Osteoblast (primary cell): ENCODE measurements around the gene TACO1. TPM values are rescaled to one million over a fixed set of nuclear protein-coding genes. Genes with fewer than 3 reads are reported as not detected.

Experiments used
- DNase-seq: peaks from one replicate; pipeline ENCODE4 v3.0.0; 2011; ENCODE audit warnings: low spot score, mixed read lengths; ENCODE audit not compliant: insufficient read length; ENCODE audit errors: missing footprints
- H2AFZ ChIP-seq: 2 replicates; pipeline ENCODE4 v1.6.0; 2011; ENCODE audit warnings: mild to moderate bottlenecking, low read length
- H3K27ac ChIP-seq: 2 replicates; pipeline ENCODE4 v1.5.1; 2011; ENCODE audit warnings: mild to moderate bottlenecking, low read depth, low read length, moderate library complexity
- H3K27me3 ChIP-seq: 2 replicates; pipeline ENCODE4 v1.6.0; 2012; ENCODE audit warnings: mild to moderate bottlenecking, control low read depth, inconsistent platforms, low read length, moderate library complexity; ENCODE audit not compliant: insufficient read depth
- H3K36me3 ChIP-seq: 2 replicates; pipeline ENCODE4 v1.5.1; 2011; ENCODE audit warnings: mild to moderate bottlenecking, low read length, control low read depth, moderate library complexity; ENCODE audit not compliant: insufficient read depth
- H3K4me1 ChIP-seq: 2 replicates; pipeline ENCODE4 v1.5.1; 2011; ENCODE audit warnings: mild to moderate bottlenecking, low read length, control low read depth, moderate library complexity; ENCODE audit not compliant: insufficient read depth
- H3K4me2 ChIP-seq: 2 replicates; pipeline ENCODE4 v1.6.0; 2011; ENCODE audit warnings: mild to moderate bottlenecking, low read length; ENCODE audit not compliant: insufficient read depth
- H3K4me3 ChIP-seq: fragments of 200-600 bp; sonication (generic); 3 replicates; pipeline ENCODE4 v1.5.1; 2012; ENCODE audit warnings: mild to moderate bottlenecking, low read length, inconsistent platforms; ENCODE audit not compliant: insufficient read depth
- H3K79me2 ChIP-seq: 2 replicates; pipeline ENCODE4 v1.6.0; 2012; ENCODE audit warnings: mild to moderate bottlenecking, low read length, control low read depth, inconsistent platforms; ENCODE audit not compliant: insufficient read depth
- H3K9me3 ChIP-seq: 2 replicates; pipeline ENCODE4 v1.5.1; 2011; ENCODE audit warnings: low read depth, low read length, control low read depth
- H4K20me1 ChIP-seq: 2 replicates; pipeline ENCODE4 v1.6.0; 2012; ENCODE audit warnings: mild to moderate bottlenecking, low read length, control low read depth; ENCODE audit not compliant: insufficient read depth
- total RNA-seq: library from RNA; depleted of rRNA; stranded (reverse); fragments of >200 nt; gene quantifications from 2 replicates; pipeline ENCODE4 v1.2.3, GENCODE V29; 2012
- TF ChIP-seq, protein P1 (sequence below): IDR thresholded peaks from 2 replicates; pipeline ENCODE4 v1.5.1; 2011; ENCODE audit warnings: mild to moderate bottlenecking, low read depth, low read length, moderate library complexity; ENCODE audit errors: extremely low read depth

Gene TACO1
- total RNA-seq = 19.7 and 21.0 TPM in 2 replicates

DNA sequence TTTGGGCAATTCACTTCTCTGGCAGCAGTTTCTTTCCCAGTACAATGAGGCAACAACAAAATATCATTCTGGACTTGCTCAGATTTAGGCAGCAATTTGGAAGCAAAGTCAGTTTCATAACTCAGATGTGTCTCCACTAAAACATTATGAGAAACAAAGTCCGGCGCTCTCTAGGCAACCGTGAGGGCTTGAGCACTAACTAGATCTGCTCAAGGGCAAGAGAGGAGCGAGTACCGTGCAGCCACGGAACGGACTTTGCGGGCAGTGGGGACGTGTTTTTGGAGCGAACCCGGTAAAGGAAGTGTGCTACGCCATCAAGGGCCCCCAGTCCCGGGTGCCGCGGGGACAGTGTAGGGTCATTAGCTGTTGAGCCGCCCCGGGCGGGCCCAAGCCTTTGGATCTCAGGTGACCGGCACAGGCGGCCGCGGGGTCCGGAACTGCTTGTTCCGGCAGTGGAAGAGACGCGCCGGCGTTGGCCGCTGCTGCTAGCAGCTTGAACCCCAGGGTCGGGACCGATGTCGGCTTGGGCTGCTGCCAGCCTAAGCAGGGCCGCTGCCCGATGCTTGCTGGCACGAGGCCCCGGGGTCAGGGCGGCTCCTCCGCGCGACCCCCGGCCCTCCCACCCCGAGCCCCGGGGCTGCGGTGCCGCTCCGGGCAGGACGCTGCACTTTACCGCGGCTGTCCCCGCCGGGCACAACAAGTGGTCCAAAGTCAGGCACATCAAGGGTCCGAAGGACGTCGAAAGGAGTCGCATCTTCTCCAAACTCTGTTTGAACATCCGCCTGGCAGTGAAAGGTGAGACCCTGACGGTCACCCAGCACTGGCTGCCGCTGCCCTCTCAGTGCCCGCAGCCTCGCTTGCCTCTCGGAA, at the start of gene TACO1:
Gene TACO1 (plus strand): TSS at position 327 of the 870 bp plus-strand sequence. CDS start 189 bp downstream, at position 516.
- H3K4me3 ChIP-seq = peak within 1 kb of the TSS; percentile 91
- H3K36me3 ChIP-seq = peaks cover 10% of the 10 kb centered on the region
- peaks cover 17% of the 10 kb centered on the region for H3K79me2 ChIP-seq
- TF ChIP-seq, protein P1, sequence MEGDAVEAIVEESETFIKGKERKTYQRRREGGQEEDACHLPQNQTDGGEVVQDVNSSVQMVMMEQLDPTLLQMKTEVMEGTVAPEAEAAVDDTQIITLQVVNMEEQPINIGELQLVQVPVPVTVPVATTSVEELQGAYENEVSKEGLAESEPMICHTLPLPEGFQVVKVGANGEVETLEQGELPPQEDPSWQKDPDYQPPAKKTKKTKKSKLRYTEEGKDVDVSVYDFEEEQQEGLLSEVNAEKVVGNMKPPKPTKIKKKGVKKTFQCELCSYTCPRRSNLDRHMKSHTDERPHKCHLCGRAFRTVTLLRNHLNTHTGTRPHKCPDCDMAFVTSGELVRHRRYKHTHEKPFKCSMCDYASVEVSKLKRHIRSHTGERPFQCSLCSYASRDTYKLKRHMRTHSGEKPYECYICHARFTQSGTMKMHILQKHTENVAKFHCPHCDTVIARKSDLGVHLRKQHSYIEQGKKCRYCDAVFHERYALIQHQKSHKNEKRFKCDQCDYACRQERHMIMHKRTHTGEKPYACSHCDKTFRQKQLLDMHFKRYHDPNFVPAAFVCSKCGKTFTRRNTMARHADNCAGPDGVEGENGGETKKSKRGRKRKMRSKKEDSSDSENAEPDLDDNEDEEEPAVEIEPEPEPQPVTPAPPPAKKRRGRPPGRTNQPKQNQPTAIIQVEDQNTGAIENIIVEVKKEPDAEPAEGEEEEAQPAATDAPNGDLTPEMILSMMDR = no peak
- peak within 1 kb of the TSS; percentile 90 for H2AFZ ChIP-seq
- peak; percentile 93 for DNase-seq
- H4K20me1 ChIP-seq = no peaks in the 10 kb centered on the region
- no peaks in the 10 kb centered on the region for H3K27me3 ChIP-seq
- H3K4me2 ChIP-seq = peak within 1 kb of the TSS; percentile 92
- H3K27ac ChIP-seq = peak within 1 kb of the TSS; percentile 80
- peaks cover 16% of the 10 kb centered on the region for H3K4me1 ChIP-seq
- H3K9me3 ChIP-seq = no peaks in the 10 kb centered on the region

DNA sequence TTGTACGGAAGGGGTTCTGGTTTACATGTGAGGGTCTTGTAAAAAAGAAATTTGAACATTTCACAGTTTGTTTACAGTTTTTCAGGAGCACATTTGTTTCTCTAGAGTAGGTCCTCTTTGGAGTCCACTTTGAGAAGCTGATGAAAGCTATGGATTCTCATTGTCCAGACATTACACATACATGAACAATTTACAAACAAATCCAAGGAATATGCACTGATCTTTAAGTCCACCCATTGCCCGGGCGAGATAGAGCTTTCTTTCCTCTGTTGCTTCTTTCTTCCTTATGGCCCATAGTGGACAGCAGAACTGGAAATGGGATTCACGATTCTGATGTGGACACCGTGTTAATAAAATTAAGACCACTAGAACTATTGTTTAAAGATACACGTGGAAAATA, 48.5 kb upstream of the TACO1 start:
- DNase-seq = peak; percentile 77

DNA sequence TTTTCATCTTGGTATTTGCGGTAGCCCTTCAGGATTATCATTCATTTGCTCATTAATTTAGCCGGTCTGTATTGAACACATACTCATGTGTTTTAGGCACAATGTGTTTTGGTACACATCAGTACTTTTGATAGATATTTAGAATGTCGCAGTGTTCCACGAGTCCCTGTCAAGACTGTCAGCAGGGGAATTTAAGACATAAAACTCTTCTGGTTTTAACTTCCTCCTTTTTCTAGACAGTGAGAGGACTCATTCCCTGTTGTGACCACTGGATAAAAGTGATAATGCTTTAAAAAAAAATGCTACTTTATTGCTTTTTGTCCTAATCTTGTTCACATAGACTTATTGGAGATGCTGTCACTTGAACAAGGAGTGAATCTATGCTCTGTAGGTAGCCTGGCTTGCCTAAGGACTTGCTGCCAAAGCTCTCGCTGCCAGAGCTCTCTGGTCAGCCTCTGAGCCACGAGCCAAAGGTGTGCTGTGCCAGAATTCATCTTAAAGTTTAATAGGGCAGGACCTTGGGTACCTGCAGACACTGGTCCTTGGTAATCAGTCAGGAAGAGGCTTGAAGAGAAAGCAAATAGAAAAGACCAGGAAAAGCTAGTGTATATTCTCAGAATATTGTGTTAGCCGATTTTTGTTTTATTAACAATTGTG, 45.1 kb upstream of the TACO1 start:
- DNase-seq = peak; percentile 25
- peaks cover 64% of the 10 kb centered on the region for H4K20me1 ChIP-seq

More for the DNA sequence above, 48.5 kb upstream of the TACO1 start:
- Histone ChIP-seq H3K36me3 (peaks cover 5% of the 10 kb centered on the region), H3K27ac (peak overlapping the region; percentile 40), H3K4me1 (peaks cover 19% of the 10 kb centered on the region), H2AFZ (no peak overlapping the region), H3K79me2 (peaks cover 68% of the 10 kb centered on the region), H4K20me1 (peaks cover 52% of the 10 kb centered on the region), H3K27me3 (no peaks in the 10 kb centered on the region), H3K4me3 (peak overlapping the region; percentile 67), H3K9me3 (no peaks in the 10 kb centered on the region), H3K4me2 (peak overlapping the region; percentile 90)
- TF ChIP-seq, protein P1 = no peak

More for the DNA sequence above, 45.1 kb upstream of the TACO1 start:
- TF ChIP-seq, protein P1 = no peak
- Histone ChIP-seq H3K27ac (no peak overlapping the region), H3K9me3 (no peaks in the 10 kb centered on the region), H3K79me2 (peaks cover 97% of the 10 kb centered on the region), H3K4me3 (no peak overlapping the region), H3K4me1 (peaks cover 11% of the 10 kb centered on the region), H2AFZ (no peak overlapping the region), H3K4me2 (no peak overlapping the region), H3K36me3 (peaks cover 5% of the 10 kb centered on the region), H3K27me3 (no peaks in the 10 kb centered on the region)
